HG03460 (cell line): ENCODE measurements around the gene UIMC1.

ENCODE experiments used
- ATAC-seq: cut with Tn5 transposase; IDR thresholded peaks from one replicate; pipeline ENCODE4 v1.9.1; 2021; ENCODE audit not compliant: unreplicated experiment

The UIMC1 gene

DNA sequence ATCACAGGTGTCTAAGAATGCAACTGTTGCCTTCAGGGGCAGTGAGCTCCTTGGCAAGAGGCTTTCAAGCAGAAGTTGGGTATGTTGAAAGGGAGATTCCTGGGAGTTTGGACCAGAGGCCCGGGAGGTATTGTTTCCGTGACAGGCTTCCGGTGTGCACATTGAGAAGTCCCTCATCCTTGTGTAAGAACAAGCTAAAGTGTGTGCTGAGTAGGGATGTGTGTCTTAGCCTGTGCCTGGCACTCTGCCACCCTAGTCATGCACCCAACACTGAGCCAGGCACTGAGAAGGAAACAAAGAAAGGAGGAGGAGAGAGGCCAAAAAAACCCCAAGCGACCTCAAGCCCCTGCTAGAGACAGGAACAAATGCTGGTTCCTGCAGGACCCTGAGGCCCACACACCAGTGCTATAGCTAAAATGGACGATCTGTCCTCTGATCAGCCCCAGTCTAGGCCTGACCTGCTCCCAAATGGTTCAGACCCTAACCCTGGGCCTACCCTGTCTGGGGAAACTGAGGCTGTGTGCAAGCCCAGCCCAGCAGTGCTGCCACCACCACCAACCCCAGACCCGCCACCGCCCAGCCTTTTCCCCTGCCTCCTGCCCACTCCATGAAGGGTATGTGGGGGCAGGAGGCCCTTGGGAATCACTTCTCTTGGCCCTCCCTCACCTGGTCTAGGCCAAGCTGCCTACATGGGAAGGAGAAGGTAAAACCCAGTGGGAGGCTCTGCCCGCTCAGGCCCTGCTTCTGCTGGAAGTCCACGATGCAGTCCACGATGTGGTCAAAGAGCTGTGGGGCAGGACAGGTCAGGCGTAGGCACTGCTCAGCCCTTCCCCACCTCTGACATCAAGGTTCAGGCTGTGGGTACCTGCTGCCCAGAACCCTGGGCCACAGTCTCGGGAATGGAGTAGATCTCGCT, 120.0 kb downstream of the UIMC1 start:
- no peak for ATAC-seq

- no peak for ATAC-seq
Observed at GRCh38 chr5:176884571-176884890, 122.0 kb downstream of the UIMC1 start.

DNA sequence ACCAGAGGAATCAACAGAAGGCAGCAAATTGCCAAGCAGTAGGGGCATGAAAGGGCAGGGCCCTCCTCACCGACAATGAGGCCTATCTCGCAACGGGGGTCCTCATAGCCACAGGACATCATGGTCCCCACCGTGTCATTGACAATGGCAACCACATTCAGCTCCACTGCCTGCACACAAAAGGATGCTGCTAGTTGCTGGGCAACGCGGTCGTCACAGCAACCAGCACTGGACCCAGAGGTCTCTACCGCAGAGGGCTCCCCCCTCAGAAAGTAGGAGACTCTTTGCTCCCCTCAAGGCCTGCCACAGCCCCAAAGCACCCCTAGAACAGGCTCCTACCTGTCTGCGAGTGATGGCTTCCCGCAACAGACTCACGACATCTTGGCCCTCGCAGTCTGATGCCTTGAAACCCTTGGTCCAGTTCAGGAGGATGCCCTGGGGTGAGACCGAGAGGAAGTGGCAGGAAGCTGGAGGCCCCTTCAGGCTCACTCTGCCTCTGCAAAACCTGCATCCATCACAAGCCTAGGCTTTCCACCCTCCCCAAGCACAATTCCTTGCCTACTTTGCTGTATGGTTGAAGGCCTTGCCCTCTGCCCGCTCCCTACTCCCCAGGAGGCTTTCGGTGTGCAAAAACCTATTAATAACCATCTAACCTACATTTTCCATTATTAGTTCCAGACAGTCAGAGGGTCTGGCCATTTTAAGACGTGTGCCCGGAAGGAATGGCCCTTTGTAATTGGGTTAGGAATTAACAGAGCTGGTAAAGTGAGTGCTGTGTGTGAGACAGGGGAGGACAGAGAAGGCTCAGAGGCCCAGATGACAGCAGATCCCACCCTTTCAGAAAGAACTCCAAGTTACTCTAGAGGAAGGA, 122.6 kb downstream of the UIMC1 start:
- ATAC-seq: no peak

- ATAC-seq: no peak
Observed at GRCh38 chr5:176882567-176882903, 124.0 kb downstream of the UIMC1 start.

DNA sequence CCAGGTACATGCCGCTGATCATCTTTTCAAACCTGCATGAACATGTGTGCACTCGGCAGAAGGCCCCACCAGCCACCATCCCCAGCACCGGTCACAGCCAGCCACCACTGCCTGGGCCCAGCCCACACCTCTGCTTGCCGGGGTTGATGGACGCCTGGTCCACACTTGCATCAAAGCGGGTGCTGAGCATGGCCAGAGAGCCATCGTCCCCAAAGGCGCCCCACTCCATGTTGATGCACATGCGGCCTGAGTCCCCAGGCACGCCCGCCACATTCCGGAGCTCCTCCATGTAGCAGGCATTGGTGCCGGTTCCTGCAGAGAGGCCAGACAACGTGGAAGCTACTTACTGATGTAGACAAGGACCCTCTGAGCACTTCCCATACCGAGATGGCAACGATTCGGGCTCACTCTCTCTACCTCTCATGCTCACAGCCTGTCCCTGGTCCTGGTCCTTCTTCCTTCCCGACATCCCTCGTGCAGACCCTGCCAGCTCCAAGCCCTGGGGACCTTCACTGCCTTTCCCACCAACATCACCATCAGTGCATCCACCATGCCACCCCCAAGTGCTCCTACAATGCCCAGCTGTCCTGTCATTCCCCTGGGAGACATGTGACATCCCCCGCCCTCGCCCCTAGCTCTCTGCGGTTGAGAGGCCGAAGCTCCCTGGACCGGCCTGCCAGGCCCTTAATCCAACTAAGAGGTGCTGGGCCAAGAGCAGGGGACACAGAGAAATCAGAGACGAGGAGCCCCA, 124.6 kb downstream of the UIMC1 start:
- ATAC-seq: no peak

- ATAC-seq: no peak
Observed at GRCh38 chr5:176881021-176881749, 125.4 kb downstream of the UIMC1 start.

GRCh38 chr5:176880366-176881020, 126.1 kb downstream of the UIMC1 start:
- no peak for ATAC-seq

- no peak for ATAC-seq
Observed at GRCh38 chr5:176879663-176880361, 126.8 kb downstream of the UIMC1 start.

DNA sequence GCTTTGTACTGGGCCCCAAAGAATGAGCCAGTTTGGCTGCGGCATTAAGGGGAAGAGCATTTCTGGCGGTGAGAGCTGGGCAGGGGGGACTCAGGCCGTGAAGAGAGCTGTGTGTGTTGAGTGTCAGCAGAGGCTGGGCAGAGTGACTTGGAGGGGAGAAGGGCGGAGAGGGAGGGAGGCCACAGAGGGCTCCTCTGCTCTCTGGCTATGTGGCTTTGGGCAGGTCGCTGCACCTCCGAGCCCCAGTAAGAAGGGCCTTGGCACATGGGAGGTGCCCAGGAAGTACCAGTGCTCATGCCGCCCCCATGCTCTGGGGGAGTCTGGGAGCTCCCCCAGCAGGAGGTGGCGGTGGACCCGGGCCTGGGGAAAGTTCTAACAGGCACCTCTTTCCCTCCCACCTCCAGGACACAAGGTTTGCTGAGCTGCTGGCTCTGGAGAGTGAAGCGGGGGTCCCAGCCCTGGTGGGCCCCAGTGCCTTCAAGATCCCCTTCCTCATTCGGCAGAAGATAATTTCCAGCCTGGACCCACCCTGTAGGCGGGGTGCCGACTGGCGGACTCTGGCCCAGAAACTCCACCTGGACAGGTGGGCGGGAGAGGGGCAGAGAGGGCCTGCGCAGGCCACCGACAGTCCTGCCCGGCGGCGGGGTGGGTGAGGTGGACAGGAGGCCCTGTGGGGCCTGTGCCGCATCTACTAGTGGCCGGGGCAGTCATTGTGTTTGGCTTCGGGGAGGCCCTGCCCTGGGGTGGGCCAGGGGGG, 127.5 kb downstream of the UIMC1 start:
- ATAC-seq: no peak

- no peak for ATAC-seq
Observed at GRCh38 chr5:176878463-176878862, 128.1 kb downstream of the UIMC1 start.

- ATAC-seq: no peak
Observed at GRCh38 chr5:176877793-176878331, 128.7 kb downstream of the UIMC1 start.

DNA sequence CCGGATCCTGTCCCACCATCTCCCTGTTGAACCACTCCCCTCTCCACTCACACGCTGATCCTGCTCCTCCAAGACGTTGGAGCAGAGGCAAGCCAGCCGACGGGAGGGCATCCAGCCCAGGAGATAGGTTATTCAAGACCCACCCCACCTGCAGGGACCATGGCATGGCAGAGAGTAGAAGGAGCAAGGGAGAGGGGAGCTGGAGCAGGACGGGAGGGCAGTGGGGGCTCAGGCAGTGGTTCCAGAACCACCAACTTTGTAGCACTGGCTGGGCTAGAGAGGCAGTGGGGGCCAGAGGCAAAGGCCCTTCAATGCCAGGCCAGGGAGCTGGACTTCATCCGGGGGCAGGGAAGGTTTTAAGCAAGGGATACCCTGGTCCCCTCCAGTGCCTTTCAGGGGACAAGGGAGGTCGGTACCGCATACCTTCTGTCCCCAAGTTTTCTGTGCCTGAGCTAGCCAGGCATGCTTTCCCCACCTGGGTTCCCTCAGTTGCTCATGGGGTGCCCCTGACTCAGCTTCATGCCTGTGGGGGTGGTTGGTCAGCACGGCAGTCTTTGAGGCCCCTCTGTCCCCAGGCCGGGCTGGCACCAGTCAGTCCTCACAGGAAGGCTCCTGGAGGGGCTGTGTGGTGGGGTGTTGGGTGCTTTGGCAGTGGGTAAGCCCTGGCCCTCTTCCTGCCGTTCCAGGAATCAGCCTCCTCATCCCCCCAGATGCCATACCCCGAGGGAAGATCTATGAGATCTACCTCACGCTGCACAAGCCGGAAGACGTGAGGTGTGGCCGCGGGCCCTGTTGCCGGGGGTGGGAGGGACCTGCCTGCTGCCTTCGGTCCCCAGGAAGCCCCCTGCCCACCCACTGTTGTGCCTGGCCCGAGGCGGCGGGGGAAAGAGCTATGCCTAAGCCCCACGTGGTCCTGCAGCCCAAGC, 129.8 kb downstream of the UIMC1 start:
- ATAC-seq: no peak

GRCh38 chr5:176875783-176876505, 130.6 kb downstream of the UIMC1 start:
- ATAC-seq: no peak

GRCh38 chr5:176875014-176875550, 131.5 kb downstream of the UIMC1 start:
- no peak for ATAC-seq

GRCh38 chr5:176874198-176874780, 132.3 kb downstream of the UIMC1 start:
- no peak for ATAC-seq

DNA sequence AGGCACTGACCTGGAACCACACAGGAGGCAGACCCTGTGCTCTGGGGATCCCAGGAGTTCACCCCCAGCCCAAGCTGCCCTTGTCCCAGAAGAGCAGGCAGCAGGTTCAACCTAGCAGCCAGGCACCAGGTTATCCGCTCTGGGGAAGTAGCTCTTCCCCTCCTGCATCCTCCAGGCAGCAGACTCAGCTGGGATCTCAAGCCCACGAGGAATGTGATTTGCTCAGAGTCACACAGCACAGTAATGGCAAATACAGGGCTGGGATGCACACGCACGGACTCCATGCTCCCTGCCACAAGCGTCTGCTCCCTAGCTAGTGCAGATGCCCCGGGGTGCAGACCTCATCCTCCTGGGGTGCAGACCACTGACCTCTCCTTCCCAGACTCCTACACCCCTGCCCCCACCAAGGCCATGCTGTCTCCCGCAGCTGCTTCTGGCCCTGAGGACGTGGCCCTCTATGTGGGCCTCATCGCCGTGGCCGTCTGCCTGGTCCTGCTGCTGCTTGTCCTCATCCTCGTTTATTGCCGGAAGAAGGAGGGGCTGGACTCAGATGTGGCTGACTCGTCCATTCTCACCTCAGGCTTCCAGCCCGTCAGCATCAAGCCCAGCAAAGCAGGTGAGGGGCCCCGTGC, 132.9 kb downstream of the UIMC1 start:
- ATAC-seq: no peak
